PC-3 (cell line): ENCODE measurements around the gene ZNF729. TPM values are rescaled to one million over a fixed set of nuclear protein-coding genes. Genes with fewer than 3 reads are reported as not detected.

Experiments used
- ATAC-seq: fragments of 200-7000 bp; cut with Tn5 transposase; 2 replicates; pipeline ENCODE4 v1.9.1; 2020; ENCODE audit warnings: mild to moderate bottlenecking, moderate library complexity
- BruUV-seq: library from RNA; stranded (reverse); fragments of 400-500 nt; replicated peaks from 2 replicates; lab custom pipeline; 2021; lab: Mats Ljungman, UMichigan
- CTCF ChIA-PET: fragments of 300-600 bp; sonication (Branson Sonifier 250); formaldehyde crosslinking; loops from one replicate; lab custom pipeline; 2022; ENCODE audit warnings: antibody characterized with exemption; lab: Charles Lee
- POLR2A ChIA-PET: fragments of 300-600 bp; sonication (Branson Sonifier 250); formaldehyde crosslinking; loops from one replicate; lab custom pipeline; 2022; ENCODE audit warnings: antibody characterized with exemption; ENCODE audit not compliant: unreplicated experiment; lab: Charles Lee
- DNase-seq: peaks from one replicate; pipeline ENCODE4 v3.0.0-alpha.2; 2015
- H2AFZ ChIP-seq: fragments of 300-600 bp; sonication (generic); 2 replicates; pipeline ENCODE4 v1.6.0; 2016; ENCODE audit warnings: antibody characterized with exemption, low read length
- H3F3A ChIP-seq: fragments of 300-600 bp; sonication (generic); one replicate; pipeline ENCODE4 v1.6.0; 2017; ENCODE audit warnings: antibody characterized with exemption, low read length, control low read depth, mild to moderate bottlenecking; ENCODE audit not compliant: unreplicated experiment
- H3K27ac ChIP-seq: fragments of 300-600 bp; sonication (generic); 2 replicates; pipeline ENCODE4 v1.5.1; 2016; ENCODE audit warnings: mild to moderate bottlenecking, low read length
- H3K27me3 ChIP-seq: fragments of 300-600 bp; sonication (generic); 2 replicates; pipeline ENCODE4 v1.6.1; 2016; ENCODE audit warnings: low read length, mixed read lengths
- H3K36me3 ChIP-seq: fragments of 300-600 bp; sonication (generic); 2 replicates; pipeline ENCODE4 v1.6.1; 2016; ENCODE audit warnings: low read depth, mixed run types, low read length, mixed read lengths
- H3K4me1 ChIP-seq: fragments of 300-600 bp; sonication (generic); 2 replicates; pipeline ENCODE4 v1.5.1; 2016; ENCODE audit warnings: low read length; ENCODE audit not compliant: insufficient read depth
- H3K4me2 ChIP-seq: fragments of 300-600 bp; sonication (generic); 2 replicates; pipeline ENCODE4 v1.6.0; 2016; ENCODE audit warnings: low read length
- H3K4me3 ChIP-seq: fragments of 300-600 bp; sonication (generic); 2 replicates; pipeline ENCODE4 v1.5.1; 2016; ENCODE audit warnings: mild to moderate bottlenecking, low read length, mixed read lengths
- H3K79me2 ChIP-seq: fragments of 300-600 bp; sonication (generic); 2 replicates; pipeline ENCODE4 v1.6.1; 2017; ENCODE audit warnings: low read length, mixed read lengths
- H3K9ac ChIP-seq: fragments of 300-600 bp; sonication (generic); 2 replicates; pipeline ENCODE4 v1.6.0; 2016; ENCODE audit warnings: mild to moderate bottlenecking, low read length
- H3K9me2 ChIP-seq: fragments of 300-600 bp; sonication (generic); replicated peaks from 2 replicates; pipeline ENCODE4 v1.6.1; 2016; ENCODE audit warnings: mixed run types, low read length, mixed read lengths
- H3K9me3 ChIP-seq: fragments of 300-600 bp; sonication (generic); 2 replicates; pipeline ENCODE4 v1.6.1; 2016; ENCODE audit warnings: low read length, mixed read lengths
- H4K20me1 ChIP-seq: fragments of 300-600 bp; sonication (generic); 2 replicates; pipeline ENCODE4 v1.6.1; 2016; ENCODE audit warnings: low read length, mixed read lengths
- CTCF ChIP-seq: fragments of 300-600 bp; sonication (generic); conservative IDR thresholded peaks from 2 replicates; pipeline ENCODE4 v1.5.1; 2017; ENCODE audit warnings: antibody characterized with exemption, low read depth, mild to moderate bottlenecking, low read length
- EZH2 ChIP-seq: fragments of 300-600 bp; sonication (generic); IDR thresholded peaks from one replicate; pipeline ENCODE4 v1.6.1; 2017; ENCODE audit warnings: antibody characterized with exemption, mild to moderate bottlenecking, low read length; ENCODE audit not compliant: unreplicated experiment
- EZH2phosphoT487 ChIP-seq: fragments of 300-600 bp; sonication (generic); IDR thresholded peaks from 2 replicates; pipeline ENCODE4 v1.6.1; 2018; ENCODE audit warnings: mild to moderate bottlenecking, antibody characterized with exemption, low read length, borderline replicate concordance
- intact Hi-C: fragments of 100-400 bp; cut with micrococcal nuclease; formaldehyde crosslinking; loops from 2 replicates; pipeline ENCODE4 v1.9.0; 2023
- total RNA-seq: library from RNA; depleted of rRNA; stranded (reverse); fragments of >200 nt; gene quantifications from 2 replicates; pipeline ENCODE4 v1.2.3, GENCODE V29; 2014; rRNA removed

Gene ZNF729
- total RNA-seq, 1 experiment from 2014 or later = not detected

GRCh38 chr19:22335716-22336115 lies 49.5 kb downstream of the ZNF729 start:
- ChIA-PET POLR2A (no interaction called here), CTCF (no interaction called here)
- no peaks in the 10 kb centered on the region for H3K4me1 ChIP-seq
- H3F3A ChIP-seq = no peaks in the 10 kb centered on the region
- H2AFZ ChIP-seq = no peak overlapping the region
- BruUV-seq = no TSS peak
- no peaks in the 10 kb centered on the region for H3K9me2 ChIP-seq
- intact Hi-C loops = no loop called here
- H3K79me2 ChIP-seq = no peaks in the 10 kb centered on the region
- peaks cover 13% of the 10 kb centered on the region; the same call in 1 of the 2 replicates for H3K9me3 ChIP-seq
- H3K4me2 ChIP-seq = no peak overlapping the region
- H3K4me3 ChIP-seq = no peak overlapping the region
- TF ChIP-seq EZH2 (no peak), EZH2phosphoT487 (no peak), CTCF (no peak)
- no peaks in the 10 kb centered on the region for H4K20me1 ChIP-seq
- H3K36me3 ChIP-seq = no peaks in the 10 kb centered on the region
- no peak overlapping the region for H3K27ac ChIP-seq
- H3K9ac ChIP-seq = no peak overlapping the region
- no peak for ATAC-seq
- H3K27me3 ChIP-seq = no peaks in the 10 kb centered on the region
- no peak for DNase-seq

- intact Hi-C loops = no loop called here
Measured at GRCh38 chr19:22354665-22355064, 68.4 kb downstream of the ZNF729 start.

More at GRCh38 chr19:22354665-22355064, 68.4 kb downstream of the ZNF729 start:
- H3K4me1 ChIP-seq = no peaks in the 10 kb centered on the region
- H3K9me3 ChIP-seq = 0 out of 2 replicates have a peak, but pooled peaks cover 14% of the 10 kb centered on the region
- H3F3A ChIP-seq = no peaks in the 10 kb centered on the region
- H4K20me1 ChIP-seq = no peaks in the 10 kb centered on the region
- no peaks in the 10 kb centered on the region for H3K27me3 ChIP-seq
- ATAC-seq = no peak
- H3K79me2 ChIP-seq = no peaks in the 10 kb centered on the region
- H3K27ac ChIP-seq = no peak overlapping the region
- CTCF ChIA-PET = no interaction called here
- POLR2A ChIA-PET = no interaction called here
- no peaks in the 10 kb centered on the region for H3K36me3 ChIP-seq
- DNase-seq = no peak
- no peak for TF ChIP-seq CTCF
- TF ChIP-seq EZH2 = no peak
- no peak for TF ChIP-seq EZH2phosphoT487
- no peak overlapping the region for H3K9ac ChIP-seq
- H2AFZ ChIP-seq = no peak overlapping the region
- no peaks in the 10 kb centered on the region for H3K9me2 ChIP-seq
- no peak overlapping the region for H3K4me3 ChIP-seq
- BruUV-seq = no TSS peak
- no peak overlapping the region for H3K4me2 ChIP-seq

Other genes with a start within 250 kb of the ZNF729 start
- not detected in 2 replicates for gene ZNF257, start 234.0 kb upstream of the ZNF729 start, total RNA-seq
- not detected in 2 replicates for gene ZNF676, start 89.5 kb upstream of the ZNF729 start, total RNA-seq
- gene ZNF98, start 135.9 kb downstream of the ZNF729 start, total RNA-seq = 0.92 and 1.1 TPM in 2 replicates